GM19238 (cell line): ENCODE data around the gene MAP7.
"Not testable (repeated sequence)": the region's sequence is repeated elsewhere in the genome, so short reads cannot be mapped to it uniquely, and the experiment has no call there.

Experiments used
- DNase-seq: peaks from one replicate; pipeline ENCODE4 v3.0.0; 2011; ENCODE audit warnings: low spot score; ENCODE audit not compliant: insufficient read length

Gene MAP7

GRCh38 chr6:136338486-136338885, 211.7 kb downstream of the MAP7 start:
- DNase-seq, result no peak

GRCh38 chr6:136337606-136338005, 212.6 kb downstream of the MAP7 start:
- no peak for DNase-seq

GRCh38 chr6:136337121-136337520, 213.1 kb downstream of the MAP7 start:
- DNase-seq, result no peak

GRCh38 chr6:136335736-136336363, 214.4 kb downstream of the MAP7 start:
- no peak for DNase-seq

GRCh38 chr6:136334853-136335252, 215.4 kb downstream of the MAP7 start:
- DNase-seq, result no peak

- no peak for DNase-seq
These were observed 215.8 kb downstream of the MAP7 start for GRCh38 chr6:136334465-136334846.

- no peak for DNase-seq
These were observed 216.3 kb downstream of the MAP7 start for GRCh38 chr6:136333824-136334464.

- no peak for DNase-seq
These were observed 218.8 kb downstream of the MAP7 start for GRCh38 chr6:136331461-136331860.

- no peak for DNase-seq
These were observed 219.6 kb downstream of the MAP7 start for GRCh38 chr6:136330634-136331033.

- DNase-seq, result no peak
These were observed 224.1 kb downstream of the MAP7 start for GRCh38 chr6:136326038-136326553.

GRCh38 chr6:136324686-136325380, 225.4 kb downstream of the MAP7 start:
- no peak for DNase-seq

GRCh38 chr6:136323431-136324112, 226.7 kb downstream of the MAP7 start:
- no peak for DNase-seq

GRCh38 chr6:136319732-136320131, 230.5 kb downstream of the MAP7 start:
- no peak for DNase-seq

GRCh38 chr6:136318676-136319075, 231.5 kb downstream of the MAP7 start:
- no peak for DNase-seq

GRCh38 chr6:136317971-136318370, 232.3 kb downstream of the MAP7 start:
- DNase-seq, result no peak

GRCh38 chr6:136317021-136317694, 233.1 kb downstream of the MAP7 start:
- peak; percentile 4 for DNase-seq

- no peak for DNase-seq
These were observed 234.6 kb downstream of the MAP7 start for GRCh38 chr6:136315594-136315993.

- no peak for DNase-seq
These were observed 237.2 kb downstream of the MAP7 start for GRCh38 chr6:136312975-136313374.

GRCh38 chr6:136309729-136310311, 240.4 kb downstream of the MAP7 start:
- DNase-seq, result no peak

- DNase-seq, result no peak
These were observed 241.1 kb downstream of the MAP7 start for GRCh38 chr6:136309171-136309570.

- DNase-seq, result not testable (repeated sequence)
These were observed 241.8 kb downstream of the MAP7 start for GRCh38 chr6:136308469-136308868.
